Erythroblast (primary cell): ENCODE measurements around the gene TPCN2.

Experiments used
- GATA1 ChIP-seq: IDR thresholded peaks from 2 replicates; pipeline ENCODE4 v1.6.1; 2011; ENCODE audit warnings: low read depth, mild to moderate bottlenecking, control low read depth, low read length, moderate library complexity
- POLR2A ChIP-seq: IDR thresholded peaks from 2 replicates; pipeline ENCODE4 v1.6.1; 2011; ENCODE audit warnings: mild to moderate bottlenecking, low read length

DNA sequence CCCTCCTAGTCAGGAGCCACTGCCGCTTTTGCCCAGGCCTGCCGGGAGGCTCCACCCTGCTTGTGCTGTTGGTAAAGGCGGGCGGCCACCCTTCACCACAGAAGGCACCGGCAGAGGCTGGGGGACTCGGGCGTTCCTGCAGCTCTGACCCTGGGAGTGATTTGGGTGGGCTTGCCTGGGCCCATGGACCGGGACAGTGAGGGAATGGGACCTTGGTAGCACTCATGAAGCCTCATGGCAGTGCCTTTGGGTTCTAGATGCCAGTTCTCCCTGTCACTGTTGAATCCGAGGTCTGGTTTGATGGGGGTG, 4.4 kb downstream of the TPCN2 start:
- TF ChIP-seq POLR2A (no peak), GATA1 (no peak)
